BE2C (cell line): ENCODE data around the gene CERK.
"Not testable (repeated sequence)": the region's sequence is repeated elsewhere in the genome, so short reads cannot be mapped to it uniquely, and the experiment has no call there.

Experiments used
- DNase-seq: peaks from one replicate; pipeline ENCODE4 v3.0.0-alpha.2; 2020
- H3K27me3 ChIP-seq: fragments of 250-450 bp; sonication (Bioruptor Pico); 2 replicates; pipeline ENCODE4 v1.5.1; 2020; ENCODE audit warnings: mild to moderate bottlenecking
- H3K36me3 ChIP-seq: fragments of 250-450 bp; sonication (Bioruptor Pico); 2 replicates; pipeline ENCODE4 v1.5.1; 2020; ENCODE audit warnings: mild to moderate bottlenecking
- H3K4me1 ChIP-seq: fragments of 250-450 bp; sonication (Bioruptor Pico); 2 replicates; pipeline ENCODE4 v1.5.1; 2020
- H3K4me3 ChIP-seq: 2 replicates; pipeline ENCODE4 v1.5.1; 2011; ENCODE audit warnings: low read depth, low read length
- H3K9me3 ChIP-seq: fragments of 250-450 bp; sonication (Bioruptor Pico); 2 replicates; pipeline ENCODE4 v1.5.1; 2020
- CTCF ChIP-seq: IDR thresholded peaks from 2 replicates; pipeline ENCODE4 v1.5.1; 2012; ENCODE audit warnings: mild to moderate bottlenecking, low read depth, low read length

Gene CERK

GRCh38 chr22:46652847-46653331, 85.2 kb downstream of the CERK start:
- peaks cover 5% of the 10 kb centered on the region for H3K36me3 ChIP-seq
- no peak overlapping the region for H3K4me3 ChIP-seq
- no peak for DNase-seq
- H3K4me1 ChIP-seq = peaks cover 9% of the 10 kb centered on the region; the same call in 1 of the 2 replicates
- H3K27me3 ChIP-seq = no peaks in the 10 kb centered on the region
- H3K9me3 ChIP-seq = no peaks in the 10 kb centered on the region
- no peak for TF ChIP-seq CTCF

- no peak for DNase-seq
- Histone ChIP-seq H3K4me3 (no peak overlapping the region), H3K4me1 (peaks cover 12% of the 10 kb centered on the region), H3K36me3 (peaks cover 11% of the 10 kb centered on the region), H3K27me3 (no peaks in the 10 kb centered on the region), H3K9me3 (no peaks in the 10 kb centered on the region)
- no peak for TF ChIP-seq CTCF
These were observed 85.8 kb downstream of the CERK start for GRCh38 chr22:46652081-46652846.

GRCh38 chr22:46651316-46651715, 86.7 kb downstream of the CERK start:
- DNase-seq = no peak
- Histone ChIP-seq H3K4me1 (peaks cover 22% of the 10 kb centered on the region), H3K27me3 (no peaks in the 10 kb centered on the region), H3K36me3 (peaks cover 18% of the 10 kb centered on the region), H3K9me3 (no peaks in the 10 kb centered on the region), H3K4me3 (no peak overlapping the region)
- TF ChIP-seq CTCF = no peak

- no peak for DNase-seq
- Histone ChIP-seq H3K9me3 (no peaks in the 10 kb centered on the region), H3K27me3 (no peaks in the 10 kb centered on the region), H3K4me1 (peaks cover 26% of the 10 kb centered on the region), H3K4me3 (no peak overlapping the region), H3K36me3 (peaks cover 26% of the 10 kb centered on the region)
- TF ChIP-seq CTCF = no peak
These were observed 87.8 kb downstream of the CERK start for GRCh38 chr22:46650078-46650810.

- Histone ChIP-seq H3K9me3 (no peaks in the 10 kb centered on the region), H3K27me3 (no peaks in the 10 kb centered on the region), H3K4me1 (peaks cover 26% of the 10 kb centered on the region), H3K36me3 (peaks cover 29% of the 10 kb centered on the region), H3K4me3 (no peak overlapping the region)
- peak; percentile 58 for DNase-seq
- TF ChIP-seq CTCF = no peak
These were observed 88.6 kb downstream of the CERK start for GRCh38 chr22:46649141-46650077.

GRCh38 chr22:46648225-46648820, 89.7 kb downstream of the CERK start:
- H3K4me1 ChIP-seq = peaks cover 26% of the 10 kb centered on the region
- H3K9me3 ChIP-seq = not testable (repeated sequence)

More at GRCh38 chr22:46648225-46648820, 89.7 kb downstream of the CERK start:
- not testable (repeated sequence) for DNase-seq, H3K27me3 ChIP-seq, H3K4me3 ChIP-seq
- H3K36me3 ChIP-seq = peaks cover 29% of the 10 kb centered on the region
